Muscle layer of duodenum (tissue), 2 donors: ENCODE results near the gene DENND5B.

ENCODE experiments used
- H3K27ac ChIP-seq: one replicate; pipeline ENCODE4 v1.7.0; 2013; ENCODE audit warnings: mild to moderate bottlenecking, low read length
- H3K27me3 ChIP-seq: one replicate; pipeline ENCODE4 v1.7.0; 2013; ENCODE audit warnings: low read depth, mild to moderate bottlenecking, control low read depth, low read length
- H3K36me3 ChIP-seq, 2 donors: one replicate each; pipeline ENCODE4 v1.7.0; 2013; ENCODE audit warnings: low read length in 2 of 2, control low read depth in 1 of 2, mild to moderate bottlenecking in 1 of 2; ENCODE audit not compliant: insufficient read depth in 2 of 2, control insufficient read depth in 1 of 2
- H3K4me1 ChIP-seq, 2 donors: one replicate each; pipeline ENCODE4 v1.7.0; 2013; ENCODE audit warnings: low read length in 2 of 2, mild to moderate bottlenecking in 2 of 2, control low read depth in 1 of 2, moderate library complexity in 1 of 2; ENCODE audit not compliant: insufficient read depth in 2 of 2, control insufficient read depth in 1 of 2
- H3K4me3 ChIP-seq, 2 donors: one replicate each; pipeline ENCODE4 v1.7.0; 2013; ENCODE audit warnings: low read length in 2 of 2, low read depth in 1 of 2, mild to moderate bottlenecking in 1 of 2
- H3K9me3 ChIP-seq, 2 donors: one replicate each; pipeline ENCODE4 v1.7.0; 2013; ENCODE audit warnings: low read length in 2 of 2, control low read depth in 1 of 2, mild to moderate bottlenecking in 1 of 2; ENCODE audit not compliant: control insufficient read depth in 1 of 2
- donor health status: healthy.

DENND5B gene

DNA sequence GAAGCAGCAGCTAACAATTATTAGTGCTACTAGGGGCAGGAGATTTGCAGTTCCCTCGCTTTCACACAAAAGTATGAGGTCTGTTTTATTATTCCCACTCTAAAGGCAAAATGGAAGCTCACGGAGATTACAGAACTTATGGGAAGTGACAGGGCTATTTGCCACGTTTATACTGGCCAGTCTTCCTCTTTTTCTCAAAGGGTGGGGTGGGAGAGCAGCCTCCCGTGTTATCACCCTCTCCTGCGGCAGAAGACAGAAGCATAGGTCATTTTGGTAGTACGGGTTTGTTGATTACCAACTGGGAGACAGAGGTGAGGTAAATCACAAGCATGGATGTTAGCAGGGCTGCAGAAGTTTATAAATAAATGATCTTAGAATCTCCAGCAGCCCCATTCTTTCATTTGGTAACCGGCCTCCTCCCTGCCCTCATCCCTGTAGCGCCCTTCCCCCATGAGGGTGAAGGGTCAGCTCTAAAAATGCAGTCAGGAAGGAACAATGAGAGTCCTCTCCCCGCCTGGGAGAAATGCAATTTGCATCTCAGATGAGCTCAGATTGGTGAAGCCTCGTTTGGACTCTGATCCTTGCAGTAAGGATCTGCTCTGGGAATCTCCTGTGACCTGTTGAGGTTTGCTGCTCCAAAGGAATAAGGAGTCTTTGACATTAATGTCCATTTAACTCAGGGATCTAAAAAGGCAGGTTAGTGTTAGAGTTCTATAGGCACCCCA, 220.2 kb downstream of the DENND5B start:
- Histone ChIP-seq H3K27me3 (no peaks in the 10 kb centered on the region), H3K36me3 (no peaks in the 10 kb centered on the region), H3K4me1 (no peaks in the 10 kb centered on the region), H3K27ac (no peak overlapping the region), H3K9me3 (no peaks in the 10 kb centered on the region), H3K4me3 (peak overlapping the region; percentile 30 to 44)

DNA sequence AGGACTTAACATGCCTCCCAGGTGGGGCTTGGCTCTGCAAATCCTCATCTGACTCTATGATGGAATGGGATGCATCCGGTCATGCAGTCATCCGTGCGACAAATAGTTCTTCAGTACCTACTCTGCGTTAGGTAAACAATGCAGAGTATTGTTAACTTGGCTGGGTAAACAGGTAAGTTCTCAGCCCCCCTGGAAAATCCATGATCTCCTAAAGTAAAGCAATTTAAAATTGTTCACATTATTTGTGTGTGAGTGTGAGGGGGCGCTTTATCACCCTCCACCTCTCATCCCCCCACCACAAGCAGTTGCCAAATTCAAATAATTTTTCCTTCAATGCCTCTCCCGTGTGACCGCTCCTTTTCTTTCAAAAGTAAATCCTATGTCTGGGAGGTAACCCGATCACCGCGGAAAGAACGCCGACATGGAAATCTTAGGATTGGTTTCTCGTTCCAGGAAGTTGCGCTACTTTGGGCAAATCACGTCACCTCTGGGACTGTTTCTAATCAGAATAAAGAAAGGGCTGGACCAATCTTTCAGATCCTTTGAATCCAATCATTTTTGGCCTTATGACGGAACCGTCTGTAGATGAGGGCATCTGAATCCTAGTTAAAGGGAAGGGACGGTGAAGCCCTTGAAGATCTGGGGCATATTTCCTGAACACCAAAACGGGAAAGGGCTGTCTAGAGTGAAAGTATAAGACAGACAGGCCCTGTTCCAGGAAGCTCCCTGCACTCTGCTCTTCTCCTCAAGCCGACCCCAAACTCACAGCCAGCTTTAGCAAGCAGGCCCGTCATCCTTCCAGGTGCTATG, 221.0 kb downstream of the DENND5B start:
- H3K4me3 ChIP-seq: peak overlapping the region; percentile 30 to 44
- H3K36me3 ChIP-seq: no peaks in the 10 kb centered on the region
- no peak overlapping the region for H3K27ac ChIP-seq
- H3K27me3 ChIP-seq: no peaks in the 10 kb centered on the region
- H3K9me3 ChIP-seq: no peaks in the 10 kb centered on the region
- H3K4me1 ChIP-seq: no peaks in the 10 kb centered on the region

DNA sequence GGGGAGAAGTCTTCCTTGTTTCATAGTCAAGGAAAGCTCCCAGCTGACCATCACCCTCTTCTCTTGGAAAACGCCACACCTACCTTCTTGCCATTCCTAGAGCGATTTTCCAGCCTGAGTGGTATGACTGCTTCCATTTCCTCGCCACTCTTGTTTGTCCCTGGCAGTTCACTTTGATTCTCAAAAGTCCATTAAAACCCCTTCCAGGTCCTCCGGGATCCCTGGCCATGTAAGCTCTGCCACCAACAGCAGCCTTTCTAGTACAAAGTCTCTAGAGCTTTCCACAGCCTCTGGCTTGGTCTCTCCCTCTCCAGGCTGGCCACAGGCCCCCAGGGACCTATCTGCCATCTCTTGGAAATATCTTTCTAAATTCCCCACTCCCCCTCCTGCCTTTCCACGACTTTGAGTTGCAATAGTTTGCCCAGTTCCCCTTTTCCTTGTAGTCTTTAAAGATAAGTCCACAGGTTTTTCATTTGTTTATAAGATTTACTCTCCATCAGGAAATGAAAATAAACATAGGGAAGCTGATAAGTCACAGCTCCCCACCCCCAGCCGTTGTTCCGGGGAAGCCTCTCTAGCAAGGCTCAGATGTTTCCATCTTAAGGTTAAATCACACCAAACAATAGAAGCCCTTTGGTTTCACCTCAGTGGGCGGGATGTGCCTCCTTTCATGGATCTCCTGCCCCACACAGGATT, 222.1 kb downstream of the DENND5B start:
- Histone ChIP-seq H3K27ac (no peak overlapping the region), H3K4me3 (no peak overlapping the region), H3K36me3 (no peaks in the 10 kb centered on the region), H3K27me3 (no peaks in the 10 kb centered on the region), H3K9me3 (no peaks in the 10 kb centered on the region), H3K4me1 (no peaks in the 10 kb centered on the region)

DNA sequence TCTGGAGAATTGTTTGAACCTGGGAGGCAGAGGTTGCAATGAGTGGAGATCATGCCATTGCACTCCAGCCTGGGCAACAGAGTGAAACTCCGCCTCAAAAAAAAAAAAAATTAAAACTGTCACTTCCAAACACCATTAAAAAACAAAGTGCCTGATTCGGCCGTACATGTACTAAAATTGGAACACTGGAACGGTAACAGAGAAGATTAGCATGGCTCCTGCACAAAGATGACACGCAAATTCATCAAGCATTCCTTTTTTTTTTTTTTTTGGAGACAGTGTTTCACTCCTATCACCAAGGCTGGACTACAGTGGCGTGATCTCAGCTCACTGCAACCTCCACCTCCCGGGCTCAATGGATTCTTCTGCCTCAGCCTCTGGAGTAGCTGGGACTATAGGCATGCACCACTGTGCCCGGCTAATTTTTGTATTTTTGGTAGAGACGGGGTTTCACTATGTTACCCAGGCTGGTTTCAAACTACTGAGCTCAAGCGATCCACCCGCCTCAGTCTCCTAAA, 224.8 kb downstream of the DENND5B start:
- H3K36me3 ChIP-seq: no peaks in the 10 kb centered on the region
- no peaks in the 10 kb centered on the region for H3K27me3 ChIP-seq
- H3K4me3 ChIP-seq: no peak overlapping the region
- H3K27ac ChIP-seq: no peak overlapping the region
- H3K4me1 ChIP-seq: no peaks in the 10 kb centered on the region
- no peaks in the 10 kb centered on the region for H3K9me3 ChIP-seq

DNA sequence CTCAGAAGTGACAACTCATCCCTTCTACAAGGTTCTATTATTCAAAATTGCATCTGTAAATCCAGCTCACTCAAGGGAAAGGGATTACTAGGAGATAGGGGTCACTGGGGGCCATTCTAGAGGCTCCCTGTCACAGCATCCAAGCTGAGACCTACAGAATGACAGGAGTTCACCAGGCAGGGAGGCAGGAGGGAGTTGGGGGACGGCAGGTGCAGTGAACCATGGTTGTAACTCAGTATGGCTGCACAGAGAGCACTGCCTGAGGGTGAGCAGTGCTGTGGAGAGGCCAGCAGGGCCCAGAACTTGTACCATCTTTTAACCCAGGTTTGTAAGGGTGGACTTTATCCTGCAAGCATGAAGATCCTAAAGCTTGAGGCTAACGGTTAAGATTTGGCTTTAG, 227.1 kb downstream of the DENND5B start:
- Histone ChIP-seq H3K4me1 (no peaks in the 10 kb centered on the region), H3K36me3 (no peaks in the 10 kb centered on the region), H3K27me3 (no peaks in the 10 kb centered on the region), H3K4me3 (no peak overlapping the region), H3K9me3 (no peaks in the 10 kb centered on the region), H3K27ac (no peak overlapping the region)

DNA sequence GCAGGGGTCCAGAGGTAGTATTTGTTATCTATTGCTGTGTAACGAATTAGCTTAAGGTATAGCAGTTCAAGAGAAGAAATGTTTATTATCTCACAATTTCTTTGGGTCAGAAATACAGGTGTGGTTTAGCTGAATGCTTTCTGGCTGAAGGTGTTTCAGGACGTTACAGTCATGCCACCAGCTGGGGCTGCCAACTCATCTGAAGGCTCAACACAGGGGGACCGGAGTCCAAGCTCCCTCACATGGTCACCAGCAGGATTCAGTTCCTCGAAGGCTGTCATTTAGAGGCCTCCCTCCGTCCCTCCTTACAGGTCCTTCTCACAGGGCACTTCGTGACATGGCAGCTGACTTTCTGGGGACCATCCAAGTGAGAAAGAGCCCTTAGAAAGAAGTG, 227.5 kb downstream of the DENND5B start:
- Histone ChIP-seq H3K36me3 (no peaks in the 10 kb centered on the region), H3K4me3 (no peak overlapping the region), H3K27ac (peak overlapping the region; percentile 27), H3K27me3 (no peaks in the 10 kb centered on the region), H3K4me1 (no peaks in the 10 kb centered on the region), H3K9me3 (no peaks in the 10 kb centered on the region)

DNA sequence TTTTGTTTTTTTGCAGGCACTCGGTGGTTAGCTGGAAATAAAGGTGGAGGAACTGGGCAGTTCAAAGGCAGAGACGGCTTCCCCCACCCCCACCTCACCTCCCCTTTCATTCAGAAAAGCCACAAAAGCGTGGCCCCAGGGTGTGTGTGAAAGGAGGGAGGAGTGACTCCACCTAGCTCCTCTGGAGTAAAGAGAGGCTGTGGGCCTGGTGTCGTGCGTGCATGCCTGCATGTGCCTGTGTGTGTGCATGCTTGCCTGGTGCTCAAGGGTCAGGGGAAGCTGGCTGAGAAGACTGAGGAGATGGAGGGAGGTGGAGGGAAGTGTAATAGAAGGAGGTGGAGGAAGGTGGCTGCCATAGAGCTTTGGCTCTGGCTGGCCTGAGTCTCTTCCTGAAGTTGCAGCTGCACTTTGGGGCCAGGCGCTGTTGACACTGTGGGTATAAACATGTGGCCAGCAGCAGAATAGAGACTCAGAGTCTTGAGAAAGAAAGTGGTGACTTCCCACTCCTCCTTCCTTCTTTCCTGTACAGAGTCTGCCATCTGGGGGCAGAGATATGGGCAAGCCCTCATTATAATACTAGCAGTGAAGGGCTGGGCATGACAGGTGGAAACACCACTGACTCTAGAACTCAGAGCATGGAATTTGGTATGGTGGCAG, 228.0 kb downstream of the DENND5B start:
- Histone ChIP-seq H3K9me3 (no peaks in the 10 kb centered on the region), H3K36me3 (no peaks in the 10 kb centered on the region), H3K4me1 (no peaks in the 10 kb centered on the region), H3K27ac (peak overlapping the region; percentile 27), H3K27me3 (no peaks in the 10 kb centered on the region), H3K4me3 (peak overlapping the region in 1 of 2 donors; percentile 16)

DNA sequence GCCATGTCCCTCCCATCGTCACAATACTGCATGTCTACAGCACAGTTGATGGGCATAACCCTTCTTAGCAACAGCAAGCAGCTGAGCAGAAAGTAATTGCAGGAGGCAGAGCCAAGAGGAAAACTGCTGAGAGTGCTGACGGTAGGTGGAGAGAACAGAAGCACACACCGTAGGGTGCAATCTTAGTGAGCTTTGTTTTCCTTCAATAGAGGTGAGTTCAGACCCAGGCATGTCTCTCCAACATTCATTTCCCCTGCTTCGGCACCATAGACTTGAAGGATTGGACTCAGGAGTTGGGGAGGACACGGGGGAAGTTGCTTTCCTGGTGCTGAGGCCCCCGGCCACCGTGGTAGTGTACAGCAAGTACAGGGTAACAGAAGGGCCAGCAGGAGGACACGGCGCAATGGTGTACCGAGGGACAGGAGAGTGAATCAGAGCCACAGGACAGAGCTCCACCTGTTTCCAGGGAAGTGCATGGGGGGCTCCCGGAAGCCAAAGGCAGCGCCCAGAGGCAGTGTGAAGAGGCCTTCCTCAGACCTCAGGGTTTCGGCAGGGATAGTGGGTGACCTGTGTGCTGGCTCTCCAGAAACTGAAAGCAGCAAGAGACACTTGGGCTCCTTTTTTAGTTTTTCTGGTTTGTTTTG, 228.7 kb downstream of the DENND5B start:
- no peaks in the 10 kb centered on the region for H3K36me3 ChIP-seq
- H3K4me3 ChIP-seq: no peak overlapping the region
- H3K27ac ChIP-seq: peak overlapping the region; percentile 27
- no peaks in the 10 kb centered on the region for H3K27me3 ChIP-seq
- no peaks in the 10 kb centered on the region for H3K4me1 ChIP-seq
- H3K9me3 ChIP-seq: no peaks in the 10 kb centered on the region

DNA sequence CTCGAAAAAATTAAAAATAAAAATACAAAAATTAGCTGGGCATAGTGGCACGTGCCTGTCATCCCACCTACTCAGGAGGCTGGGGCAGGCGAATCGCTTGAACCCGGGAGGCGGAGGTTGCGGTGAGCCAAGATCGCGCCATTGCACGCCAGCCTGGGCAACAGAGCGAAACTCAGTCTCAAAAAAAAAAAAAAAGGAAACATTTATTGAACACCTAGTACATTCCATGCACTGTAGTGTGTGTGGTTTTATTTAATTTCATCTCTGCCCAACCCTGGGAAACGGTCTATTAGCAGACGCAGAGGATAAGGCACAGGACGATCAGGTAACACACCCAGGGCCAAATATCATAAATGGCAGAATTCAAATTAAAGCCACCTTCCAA, 229.2 kb downstream of the DENND5B start:
- Histone ChIP-seq H3K4me1 (no peaks in the 10 kb centered on the region), H3K27me3 (no peaks in the 10 kb centered on the region), H3K9me3 (no peaks in the 10 kb centered on the region), H3K36me3 (no peaks in the 10 kb centered on the region), H3K27ac (no peak overlapping the region), H3K4me3 (no peak overlapping the region)

DNA sequence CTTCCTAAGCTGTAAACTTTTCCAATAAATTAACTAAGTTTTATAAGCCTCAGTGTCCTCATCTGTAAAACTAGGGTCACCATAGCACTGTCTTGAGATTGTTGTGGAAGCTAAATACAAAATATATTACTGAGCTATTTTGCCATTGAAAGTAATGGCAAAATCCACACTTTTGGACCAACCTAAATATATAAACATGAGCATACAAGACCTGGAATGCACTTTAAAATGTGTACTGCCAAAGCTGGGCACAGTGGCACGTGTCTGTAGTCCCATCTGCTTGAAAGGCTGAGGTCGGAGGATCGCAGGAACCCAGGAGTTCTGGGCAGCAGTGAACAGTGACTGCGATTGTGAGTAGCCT, 235.2 kb downstream of the DENND5B start:
- H3K27ac ChIP-seq: no peak overlapping the region
- H3K9me3 ChIP-seq: no peaks in the 10 kb centered on the region
- no peak overlapping the region for H3K4me3 ChIP-seq
- H3K4me1 ChIP-seq: no peaks in the 10 kb centered on the region
- no peaks in the 10 kb centered on the region for H3K36me3 ChIP-seq
- no peaks in the 10 kb centered on the region for H3K27me3 ChIP-seq
